Stimulated activated CD8-positive, alpha-beta memory T cell treated with anti-CD3 and anti-CD28 coated beads, Interleukin-7, amount 100 ng/mL, for 24 hours (primary cell): ENCODE results near the gene SSH2.
"Not testable (repeated sequence)": the region's sequence is repeated elsewhere in the genome, so short reads cannot be mapped to it uniquely, and the experiment has no call there.

ENCODE experiments used
- DNase-seq: peaks from one replicate; pipeline ENCODE4 v3.0.0-alpha.2; 2020; ENCODE audit warnings: low read depth

SSH2 gene

GRCh38 chr17:29664743-29665480 is 265.1 kb downstream of the SSH2 start:
- DNase-seq: no peak

DNA sequence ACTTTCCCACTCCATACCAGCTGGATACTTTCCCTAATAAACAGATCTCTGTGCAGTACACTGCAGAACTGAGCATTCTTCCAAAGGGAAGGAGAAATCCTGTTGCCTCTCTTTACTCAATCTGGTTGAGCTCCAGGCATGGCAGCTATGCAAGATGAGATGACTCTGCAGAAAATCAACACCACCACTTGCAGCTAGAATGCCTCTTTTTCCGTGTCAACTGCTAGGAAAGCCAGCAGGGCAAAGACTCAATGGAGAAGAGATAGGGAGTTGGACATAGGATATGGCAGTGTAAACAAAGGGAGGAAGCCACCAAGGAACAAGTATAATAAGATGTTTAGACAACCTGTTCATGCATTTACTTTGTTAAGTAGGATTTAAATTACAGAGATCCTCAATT is 266.9 kb downstream of the SSH2 start:
- no peak for DNase-seq

DNA sequence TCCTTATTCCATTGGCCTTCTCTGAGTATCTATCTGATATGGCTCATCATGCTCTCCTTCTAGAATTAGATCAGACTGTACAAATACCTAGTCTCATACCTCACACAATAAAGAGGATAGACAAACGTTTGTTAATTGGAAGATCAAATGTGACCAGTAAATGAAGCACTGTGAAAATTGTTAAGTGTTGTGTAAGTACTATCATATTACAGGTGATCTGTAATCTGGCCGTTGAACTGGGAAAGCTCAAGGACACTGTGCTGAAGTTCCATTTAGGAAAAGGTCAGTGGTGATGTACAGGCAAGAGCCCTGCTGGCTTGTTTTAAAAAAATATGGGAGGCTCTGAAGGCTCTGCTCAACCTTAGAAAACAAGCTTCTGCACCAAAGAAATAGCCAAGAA is 268.8 kb downstream of the SSH2 start:
- DNase-seq: no peak

- DNase-seq: no peak
These were observed 270.9 kb downstream of the SSH2 start for GRCh38 chr17:29659155-29659554.

DNA sequence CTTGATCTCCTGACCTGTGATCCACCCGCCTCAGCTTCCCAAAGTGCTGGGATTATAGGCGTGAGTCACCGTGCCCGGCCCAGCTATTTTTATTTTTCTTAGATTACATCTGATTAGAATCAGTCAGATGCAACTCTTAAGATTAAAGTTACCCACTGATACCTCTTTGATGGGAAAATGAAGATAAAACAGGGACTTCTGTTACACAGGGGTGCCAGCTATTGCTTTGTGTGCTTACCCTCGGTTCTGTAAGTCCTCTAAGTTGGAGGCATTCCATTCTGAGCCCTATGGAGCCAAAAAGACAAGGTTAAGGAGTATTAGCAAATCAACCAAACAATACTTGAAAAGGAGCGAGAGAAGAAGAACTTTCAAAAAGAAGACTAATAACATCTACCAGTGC is 274.7 kb downstream of the SSH2 start:
- DNase-seq: no peak

GRCh38 chr17:29653995-29654714 is 275.9 kb downstream of the SSH2 start:
- DNase-seq: no peak

- no peak for DNase-seq
These were observed 277.1 kb downstream of the SSH2 start for GRCh38 chr17:29652976-29653375.

- DNase-seq: not testable (repeated sequence)
These were observed 278.1 kb downstream of the SSH2 start for GRCh38 chr17:29651913-29652312.

DNA sequence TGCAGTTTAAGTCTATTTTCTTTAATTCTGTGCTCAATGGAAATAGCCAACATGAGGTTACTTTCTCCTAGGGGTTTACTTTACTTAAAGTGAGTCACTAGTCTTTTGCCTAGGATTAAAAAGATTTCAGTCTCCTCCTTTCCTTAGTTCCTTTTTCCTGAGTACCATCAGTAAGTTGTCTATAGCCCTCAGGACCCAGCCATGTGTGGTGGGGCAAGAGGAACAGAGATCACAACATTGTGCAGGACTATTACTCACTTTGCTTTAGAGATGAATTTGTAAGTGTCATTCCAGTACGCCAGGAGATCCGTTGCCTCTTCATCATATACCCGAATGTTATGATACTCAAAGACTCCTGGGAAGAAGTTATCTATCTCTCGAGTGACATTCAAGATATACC is 279.6 kb downstream of the SSH2 start:
- DNase-seq: no peak

- no peak for DNase-seq
These were observed 280.7 kb downstream of the SSH2 start for GRCh38 chr17:29649359-29649758.

DNA sequence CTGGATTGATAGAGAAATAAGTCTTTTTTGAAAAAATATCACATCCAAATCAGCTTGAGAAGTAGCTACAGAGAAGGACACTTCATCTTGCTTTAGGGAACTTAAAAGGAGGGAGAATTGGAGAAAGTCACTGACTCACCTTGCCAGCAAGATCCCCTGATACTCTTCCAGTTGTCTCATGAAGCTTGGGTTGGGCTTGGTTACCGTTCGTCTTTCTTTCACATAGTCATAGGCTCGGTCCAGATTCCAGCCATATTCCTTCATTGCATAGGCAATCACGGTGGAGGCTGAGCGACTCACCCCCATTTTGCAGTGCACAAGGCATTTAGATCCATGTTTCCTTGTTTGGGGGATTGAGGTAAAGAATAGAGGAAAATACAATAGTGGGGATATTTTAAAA is 282.0 kb downstream of the SSH2 start:
- DNase-seq: no peak

- no peak for DNase-seq
These were observed 284.4 kb downstream of the SSH2 start for GRCh38 chr17:29645515-29646051.

DNA sequence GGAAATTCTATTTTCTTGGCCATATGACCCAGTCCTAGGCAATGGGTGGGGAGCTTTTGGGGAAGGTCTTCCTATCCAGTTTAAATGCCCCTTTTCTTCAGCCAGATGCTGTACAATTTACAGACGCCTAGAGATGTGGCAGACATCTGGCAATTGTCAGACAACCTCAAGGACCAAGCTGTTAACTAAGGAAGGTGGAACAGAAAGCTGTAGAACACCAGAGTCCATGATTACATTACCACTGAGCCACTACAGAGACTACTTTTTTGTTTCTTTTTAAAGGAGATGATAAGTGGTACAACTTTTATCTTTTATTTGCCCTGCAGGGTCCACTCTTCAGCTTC is 286.2 kb downstream of the SSH2 start:
- no peak for DNase-seq

DNA sequence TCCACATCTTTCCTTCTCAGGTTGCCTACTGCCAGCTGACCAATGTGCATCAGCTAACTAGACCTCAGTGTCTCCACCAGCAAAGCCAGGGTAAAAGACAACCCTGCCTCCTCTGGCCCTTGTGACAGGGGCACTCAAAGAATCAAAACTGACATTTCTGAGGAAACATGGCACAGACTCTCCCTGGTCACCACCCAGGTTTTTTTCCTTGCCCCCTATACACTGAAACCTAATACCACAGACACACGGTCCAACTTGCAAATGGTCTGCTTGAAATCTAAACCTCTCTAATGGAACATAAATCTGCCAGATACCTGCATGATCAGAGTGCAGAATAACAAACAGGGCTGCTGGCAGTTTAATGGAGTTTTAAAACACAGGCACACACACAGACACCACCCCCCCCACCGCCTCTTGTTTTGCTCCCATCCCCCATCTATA is 287.8 kb downstream of the SSH2 start:
- DNase-seq: no peak

DNA sequence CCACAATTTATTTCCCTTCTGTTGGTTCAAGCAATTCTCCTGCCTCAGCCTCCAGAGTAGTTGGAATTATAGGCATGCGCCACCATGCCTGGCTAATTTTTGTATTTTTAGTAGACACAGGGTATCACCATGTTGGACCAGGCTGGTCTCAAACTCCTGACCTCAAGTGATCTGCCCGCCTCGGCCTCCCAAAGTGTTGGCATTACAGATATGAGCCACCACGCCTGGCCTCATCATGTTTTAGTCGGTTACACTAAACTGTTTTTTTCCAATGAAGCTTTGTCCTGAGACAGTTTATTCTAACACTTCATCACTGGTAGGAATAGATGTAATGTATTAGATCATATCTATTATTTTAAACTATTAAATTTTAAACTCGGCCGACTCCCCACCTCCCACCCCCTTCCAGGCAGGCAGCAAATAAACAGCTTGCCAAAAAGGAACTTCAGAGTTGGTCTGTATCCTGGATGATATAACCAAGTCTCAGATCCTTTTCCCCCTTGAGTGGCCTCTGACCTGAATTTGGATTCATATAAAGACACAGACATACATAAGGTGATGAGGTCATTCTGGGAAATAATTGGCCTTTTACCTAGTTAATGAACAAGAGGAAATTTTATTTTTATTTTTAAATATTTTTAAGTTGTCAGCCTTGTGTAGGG is 288.9 kb downstream of the SSH2 start:
- DNase-seq: no peak

DNA sequence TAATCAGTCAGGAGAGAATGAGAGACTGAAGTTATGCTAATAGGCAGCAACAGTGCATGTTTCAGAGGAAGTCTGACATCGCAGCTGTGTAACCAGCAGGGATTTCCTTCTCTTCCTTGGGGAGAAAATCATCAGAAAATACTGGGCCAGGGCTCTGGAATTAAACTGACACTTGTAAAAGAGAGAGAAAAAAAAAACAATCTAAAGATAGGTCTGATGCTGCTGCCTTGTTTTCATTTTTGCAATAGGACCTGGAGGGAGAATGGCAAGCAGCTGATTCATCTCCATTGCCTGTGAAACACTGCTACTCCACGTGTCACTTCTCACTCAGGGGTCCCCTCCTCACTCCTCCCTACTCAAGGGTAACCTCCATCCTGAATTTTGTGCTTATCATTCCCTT is 289.6 kb downstream of the SSH2 start:
- DNase-seq: no peak

- no peak for DNase-seq
These were observed 296.1 kb downstream of the SSH2 start for GRCh38 chr17:29633886-29634285.

- no peak for DNase-seq
These were observed 299.3 kb downstream of the SSH2 start for GRCh38 chr17:29630630-29631193.

DNA sequence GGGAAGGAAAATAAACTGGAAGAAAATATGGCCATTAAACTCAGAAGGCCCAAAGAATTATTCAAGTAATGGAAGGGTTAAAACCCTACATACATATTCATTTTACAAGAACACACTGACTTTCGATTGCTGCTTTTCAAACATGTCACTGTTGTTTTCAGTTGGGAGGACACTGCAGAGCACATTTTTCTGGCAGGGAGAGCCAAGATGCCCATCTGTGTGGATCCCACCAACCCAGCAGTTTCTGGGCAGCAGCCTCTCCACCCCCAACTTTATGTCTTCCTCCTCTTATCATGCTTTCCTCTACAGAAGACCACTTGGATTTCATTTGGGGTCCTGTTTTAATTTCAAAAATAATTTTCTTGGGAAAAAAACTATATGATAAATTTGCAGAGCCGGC is 300.2 kb downstream of the SSH2 start:
- DNase-seq: no peak

DNA sequence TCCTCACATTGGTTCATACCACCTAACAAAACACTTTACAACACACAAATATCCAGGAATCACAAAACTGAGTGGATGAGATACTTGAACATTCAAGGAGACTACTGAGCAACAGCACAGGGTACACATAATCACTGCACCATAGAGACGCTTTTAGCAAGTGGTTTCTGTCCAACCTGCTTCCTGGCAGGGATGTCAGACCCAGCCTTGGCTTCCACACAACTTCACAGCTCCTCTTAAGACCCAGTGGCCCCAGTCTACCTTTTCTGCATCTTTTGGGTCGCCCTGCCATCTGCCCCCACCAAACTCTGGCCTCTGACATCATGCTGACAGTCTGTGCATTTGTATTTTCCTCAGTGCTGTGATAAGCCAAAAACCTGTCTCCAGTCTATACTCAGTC is 301.4 kb downstream of the SSH2 start:
- DNase-seq: no peak

DNA sequence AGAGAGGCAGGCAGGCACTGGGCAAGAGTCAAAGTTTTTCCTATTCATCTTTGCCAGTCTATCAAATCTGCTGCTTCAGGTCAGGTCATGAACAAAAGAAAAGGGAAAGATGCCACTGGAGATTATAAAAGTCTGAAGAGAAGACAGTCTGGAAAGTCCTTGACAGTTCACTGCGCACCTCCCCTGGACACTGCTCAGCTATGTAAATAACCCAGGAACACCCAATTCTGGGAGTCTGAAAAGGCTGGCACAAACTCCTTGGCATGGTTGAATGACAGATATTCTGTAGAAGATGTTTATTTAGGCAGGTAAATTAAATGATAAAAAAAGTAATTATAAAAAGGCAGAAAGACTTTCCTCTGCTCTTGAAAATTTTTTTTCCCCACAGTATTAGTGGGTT is 302.1 kb downstream of the SSH2 start:
- DNase-seq: no peak

GRCh38 chr17:29625037-29625750 is 304.8 kb downstream of the SSH2 start:
- no peak for DNase-seq
